HepG2 (cell line): Measurements from ENCODE around the gene MIB2. TPM values are rescaled to one million over a fixed set of nuclear protein-coding genes. Genes with fewer than 3 reads are reported as not detected.

ENCODE experiments used
- ATF4 ChIP-seq, 2 experiments: fragments of 450-650 bp in 1 of 2; sonication (generic) in 1 of 2; formaldehyde crosslinking; IDR thresholded peaks; 2 replicates each; pipeline versions ENCODE4 v1.5.0 to v1.8.0; 2020 to 2022; ENCODE audit warnings: mild to moderate bottlenecking in 1 of 2, missing genetic modification reagents in 1 of 2
- FOXA1 ChIP-seq, 2 experiments: fragments of 450-650 bp in 1 of 2; sonication (generic) in 1 of 2; formaldehyde crosslinking in 1 of 2; IDR thresholded peaks; 2 replicates each; pipeline versions ENCODE4 v1.4.0 to v1.6.1; 2016 to 2020; ENCODE audit warnings: missing genetic modification reagents in 1 of 2
- GPN1 ChIP-seq: sonication (generic); formaldehyde crosslinking; IDR thresholded peaks from 2 replicates; pipeline ENCODE4 v1.5.1; 2020; ENCODE audit warnings: missing genetic modification reagents, borderline replicate concordance
- HDAC1 ChIP-seq: sonication (generic); formaldehyde crosslinking; IDR thresholded peaks from 2 replicates; pipeline ENCODE4 v1.5.1; 2020; ENCODE audit warnings: mild to moderate bottlenecking, missing genetic modification reagents
- KLF15 ChIP-seq: sonication (generic); formaldehyde crosslinking; IDR thresholded peaks from 2 replicates; pipeline ENCODE4 v1.8.1; 2023; ENCODE audit warnings: borderline replicate concordance, mild to moderate bottlenecking, inconsistent platforms, missing genetic modification reagents, mixed read lengths
- NR1H2 ChIP-seq: sonication (generic); formaldehyde crosslinking; IDR thresholded peaks from 2 replicates; pipeline ENCODE4 v1.8.1; 2022; ENCODE audit warnings: low read depth, missing genetic modification reagents, borderline replicate concordance
- RBM39 ChIP-seq: fragments of 200-400 bp; formaldehyde crosslinking; IDR thresholded peaks from one replicate; pipeline ENCODE4 v1.6.1; 2018; ENCODE audit warnings: antibody characterized with exemption, mild to moderate bottlenecking, low read depth, low read length; ENCODE audit not compliant: poor library complexity, severe bottlenecking
- ZNF180 ChIP-seq: sonication (generic); formaldehyde crosslinking; IDR thresholded peaks from 2 replicates; pipeline ENCODE4 v1.4.0; 2020; ENCODE audit warnings: low read depth, missing genetic modification reagents, borderline replicate concordance
- polyA plus RNA-seq, 8 experiments: library from polyadenylated mRNA; depleted of rRNA in 3 of 8; stranded (reverse) in 7 of 8; unstranded in 1 of 8; fragments of >200 nt; fragmentation: Illumina TruSeq in 4 of 8; extraction: Trizol in 4 of 8; gene quantifications; 2 replicates each; pipeline versions ENCODE4 v1.2.1 to v1.2.3, GENCODE V29; 2011 to 2016; ENCODE audit warnings: low read depth in 4 of 8, missing spikeins in 1 of 8, mixed read lengths in 1 of 8; ENCODE audit not compliant: insufficient read depth in 1 of 8
- total RNA-seq, 5 experiments: library from RNA; depleted of rRNA; stranded (reverse); fragments of >200 nt; fragmentation: Illumina TruSeq; extraction: Trizol; gene quantifications; 2 replicates each; pipeline ENCODE4 v1.2.3, GENCODE V29; 2016; ENCODE audit warnings: low read depth in 1 of 5
- TF ChIP-seq, protein P1 (sequence below): sonication (generic); formaldehyde crosslinking; conservative IDR thresholded peaks from 2 replicates; pipeline ENCODE4 v1.4.0; 2020; ENCODE audit warnings: missing genetic modification reagents
- TF ChIP-seq, protein P2 (sequence below): sonication (generic); formaldehyde crosslinking; IDR thresholded peaks from 2 replicates; pipeline ENCODE4 v1.4.0; 2020; ENCODE audit warnings: low read depth, missing genetic modification reagents

The MIB2 gene
- total and polyA plus RNA-seq, 2 of the 13 experiments (the other 11 are each of a cell fraction or from before 2014, with no cell fraction given) = 19.9 to 30.4 TPM

GRCh38 chr1:1583347-1584010, 31.8 kb upstream of the MIB2 start (continued):
- TF ChIP-seq ATF4 (CRISPR knock-in tag; IDR thresholded peaks at IDR 0.05) (no peak), HDAC1 (CRISPR knock-in tag) (no peak), ZNF180 (no peak), GPN1 (CRISPR knock-in tag) (no peak), NR1H2 (no peak), RBM39 (no peak), FOXA1 (IDR thresholded peaks at IDR 0.05) (no peak), FOXA1 (CRISPR knock-in tag; IDR thresholded peaks at IDR 0.05) (no peak), KLF15 (CRISPR knock-in tag) (no peak)
- TF ChIP-seq, protein P1, sequence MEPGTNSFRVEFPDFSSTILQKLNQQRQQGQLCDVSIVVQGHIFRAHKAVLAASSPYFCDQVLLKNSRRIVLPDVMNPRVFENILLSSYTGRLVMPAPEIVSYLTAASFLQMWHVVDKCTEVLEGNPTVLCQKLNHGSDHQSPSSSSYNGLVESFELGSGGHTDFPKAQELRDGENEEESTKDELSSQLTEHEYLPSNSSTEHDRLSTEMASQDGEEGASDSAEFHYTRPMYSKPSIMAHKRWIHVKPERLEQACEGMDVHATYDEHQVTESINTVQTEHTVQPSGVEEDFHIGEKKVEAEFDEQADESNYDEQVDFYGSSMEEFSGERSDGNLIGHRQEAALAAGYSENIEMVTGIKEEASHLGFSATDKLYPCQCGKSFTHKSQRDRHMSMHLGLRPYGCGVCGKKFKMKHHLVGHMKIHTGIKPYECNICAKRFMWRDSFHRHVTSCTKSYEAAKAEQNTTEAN (CRISPR knock-in tag) = no peak
- TF ChIP-seq, protein P2, sequence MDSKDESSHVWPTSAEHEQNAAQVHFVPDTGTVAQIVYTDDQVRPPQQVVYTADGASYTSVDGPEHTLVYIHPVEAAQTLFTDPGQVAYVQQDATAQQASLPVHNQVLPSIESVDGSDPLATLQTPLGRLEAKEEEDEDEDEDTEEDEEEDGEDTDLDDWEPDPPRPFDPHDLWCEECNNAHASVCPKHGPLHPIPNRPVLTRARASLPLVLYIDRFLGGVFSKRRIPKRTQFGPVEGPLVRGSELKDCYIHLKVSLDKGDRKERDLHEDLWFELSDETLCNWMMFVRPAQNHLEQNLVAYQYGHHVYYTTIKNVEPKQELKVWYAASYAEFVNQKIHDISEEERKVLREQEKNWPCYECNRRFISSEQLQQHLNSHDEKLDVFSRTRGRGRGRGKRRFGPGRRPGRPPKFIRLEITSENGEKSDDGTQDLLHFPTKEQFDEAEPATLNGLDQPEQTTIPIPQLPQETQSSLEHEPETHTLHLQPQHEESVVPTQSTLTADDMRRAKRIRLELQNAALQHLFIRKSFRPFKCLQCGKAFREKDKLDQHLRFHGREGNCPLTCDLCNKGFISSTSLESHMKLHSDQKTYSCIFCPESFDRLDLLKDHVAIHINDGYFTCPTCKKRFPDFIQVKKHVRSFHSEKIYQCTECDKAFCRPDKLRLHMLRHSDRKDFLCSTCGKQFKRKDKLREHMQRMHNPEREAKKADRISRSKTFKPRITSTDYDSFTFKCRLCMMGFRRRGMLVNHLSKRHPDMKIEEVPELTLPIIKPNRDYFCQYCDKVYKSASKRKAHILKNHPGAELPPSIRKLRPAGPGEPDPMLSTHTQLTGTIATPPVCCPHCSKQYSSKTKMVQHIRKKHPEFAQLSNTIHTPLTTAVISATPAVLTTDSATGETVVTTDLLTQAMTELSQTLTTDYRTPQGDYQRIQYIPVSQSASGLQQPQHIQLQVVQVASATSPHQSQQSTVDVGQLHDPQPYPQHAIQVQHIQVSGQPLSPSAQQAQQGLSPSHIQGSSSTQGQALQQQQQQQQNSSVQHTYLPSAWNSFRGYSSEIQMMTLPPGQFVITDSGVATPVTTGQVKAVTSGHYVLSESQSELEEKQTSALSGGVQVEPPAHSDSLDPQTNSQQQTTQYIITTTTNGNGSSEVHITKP (CRISPR knock-in tag) = no peak
